Vagina (tissue), 2 donors: ENCODE measurements around the gene SPATA16.

Source experiments
- CTCF ChIP-seq, 3 experiments: fragments of 450-650 bp in 2 of 3; fragments of 200-600 bp in 1 of 3; sonication (generic) in 1 of 3; IDR thresholded peaks; one replicate each; pipeline ENCODE4 v1.5.1; 2017 to 2019; ENCODE audit warnings: antibody characterized with exemption in 3 of 3, mild to moderate bottlenecking in 2 of 3, moderate library complexity in 2 of 3
- POLR2A ChIP-seq, 2 donors: fragments of 450-650 bp; IDR thresholded peaks; one replicate each; pipeline ENCODE4 v1.6.1; 2017; ENCODE audit warnings: antibody characterized with exemption in 2 of 2, mild to moderate bottlenecking in 2 of 2, moderate library complexity in 2 of 2
- POLR2AphosphoS5 ChIP-seq, 2 donors: sonication (generic); formaldehyde crosslinking; IDR thresholded peaks; one replicate each; pipeline ENCODE4 v1.9.0; 2017; ENCODE audit warnings: antibody characterized with exemption in 2 of 2, mild to moderate bottlenecking in 2 of 2, low read depth in 1 of 2; ENCODE audit not compliant: insufficient read depth in 1 of 2

GRCh38 chr3:172918568-172919296 lies 222.3 kb downstream of the SPATA16 start:
- TF ChIP-seq CTCF (IDR thresholded peaks at IDR 0.05): no peak
- TF ChIP-seq POLR2AphosphoS5 (IDR thresholded peaks at IDR 0.05; ENCODE audit: insufficient read depth in 1 of 2, low read depth in 1 of 2): no peak
- TF ChIP-seq POLR2A (IDR thresholded peaks at IDR 0.05): no peak
